D721Med (cell line): ENCODE results near the gene CMKLR1.

Experiments used
- DNase-seq: peaks from one replicate; pipeline ENCODE4 v3.0.0; 2011; ENCODE audit warnings: low spot score; ENCODE audit not compliant: insufficient read length
- FAIRE-seq: peaks from 2 replicates; lab custom pipeline; 2011; peaks lifted over from hg19 to GRCh38; lab: Jason Lieb, UNC
- TF ChIP-seq, protein P1 (sequence below): IDR thresholded peaks from 2 replicates; pipeline ENCODE4 v1.5.1; 2012; ENCODE audit warnings: mild to moderate bottlenecking, control low read depth; ENCODE audit not compliant: insufficient read depth; ENCODE audit errors: missing control alignments

CMKLR1 gene

DNA sequence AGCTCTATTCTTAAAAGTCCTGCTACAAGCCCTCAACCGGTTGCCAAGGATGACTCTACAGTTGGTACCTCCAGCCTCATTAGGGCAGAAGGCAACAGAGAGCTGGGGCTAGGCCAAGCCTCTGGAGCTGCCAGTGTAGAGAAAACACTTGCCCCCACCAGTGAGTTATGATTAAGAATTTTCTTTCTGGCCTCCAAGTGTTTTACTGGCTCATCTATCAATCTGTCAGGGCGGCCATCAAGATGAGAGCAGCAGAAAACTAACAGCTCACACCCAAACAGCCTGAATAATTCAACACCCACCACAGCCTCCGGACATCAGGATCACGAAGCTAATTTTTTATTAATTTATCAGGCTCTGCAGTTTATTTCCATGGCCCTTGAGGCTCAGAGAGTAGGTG, 40.7 kb upstream of the CMKLR1 start:
- FAIRE-seq (no peak), DNase-seq (no peak)
- TF ChIP-seq, protein P1, sequence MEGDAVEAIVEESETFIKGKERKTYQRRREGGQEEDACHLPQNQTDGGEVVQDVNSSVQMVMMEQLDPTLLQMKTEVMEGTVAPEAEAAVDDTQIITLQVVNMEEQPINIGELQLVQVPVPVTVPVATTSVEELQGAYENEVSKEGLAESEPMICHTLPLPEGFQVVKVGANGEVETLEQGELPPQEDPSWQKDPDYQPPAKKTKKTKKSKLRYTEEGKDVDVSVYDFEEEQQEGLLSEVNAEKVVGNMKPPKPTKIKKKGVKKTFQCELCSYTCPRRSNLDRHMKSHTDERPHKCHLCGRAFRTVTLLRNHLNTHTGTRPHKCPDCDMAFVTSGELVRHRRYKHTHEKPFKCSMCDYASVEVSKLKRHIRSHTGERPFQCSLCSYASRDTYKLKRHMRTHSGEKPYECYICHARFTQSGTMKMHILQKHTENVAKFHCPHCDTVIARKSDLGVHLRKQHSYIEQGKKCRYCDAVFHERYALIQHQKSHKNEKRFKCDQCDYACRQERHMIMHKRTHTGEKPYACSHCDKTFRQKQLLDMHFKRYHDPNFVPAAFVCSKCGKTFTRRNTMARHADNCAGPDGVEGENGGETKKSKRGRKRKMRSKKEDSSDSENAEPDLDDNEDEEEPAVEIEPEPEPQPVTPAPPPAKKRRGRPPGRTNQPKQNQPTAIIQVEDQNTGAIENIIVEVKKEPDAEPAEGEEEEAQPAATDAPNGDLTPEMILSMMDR = no peak

DNA sequence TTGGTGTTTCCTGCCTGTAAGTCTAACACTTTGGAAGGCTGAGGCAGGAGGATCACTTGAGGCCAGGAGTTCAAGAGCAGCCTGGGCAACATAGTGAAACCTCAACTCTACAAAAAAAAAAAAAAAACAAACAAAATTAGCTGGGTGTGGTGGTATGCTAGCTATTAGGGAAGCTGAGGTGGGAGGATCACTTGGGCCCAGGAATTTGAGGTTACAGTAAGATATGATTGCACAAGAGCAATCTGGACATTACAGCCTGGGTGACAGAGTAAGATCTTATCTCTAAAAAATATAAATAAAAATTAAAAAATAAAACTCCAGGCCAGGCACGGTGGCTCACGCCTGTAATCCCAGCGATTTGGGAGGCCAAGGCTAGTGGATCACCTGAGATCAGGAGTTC, 39.8 kb upstream of the CMKLR1 start:
- DNase-seq = no peak
- TF ChIP-seq, protein P1 = no peak
- FAIRE-seq = no peak

DNA sequence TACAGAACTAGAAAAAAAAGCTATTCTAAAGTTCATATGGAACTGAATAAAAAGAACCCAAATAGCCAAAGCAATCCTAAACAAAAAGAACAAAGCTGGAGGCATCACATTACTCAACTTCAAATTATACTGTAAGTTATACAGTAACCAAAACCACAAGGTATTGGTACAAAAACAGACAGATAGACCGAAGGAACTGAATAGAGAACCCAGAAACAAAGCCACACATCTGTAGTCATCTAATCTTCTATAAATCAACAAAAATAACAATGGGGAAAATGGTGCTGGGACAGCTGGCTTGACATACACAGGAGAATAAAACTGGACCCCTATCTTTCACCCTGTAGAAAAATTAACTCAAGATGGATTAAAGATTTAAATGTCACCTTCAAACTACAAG, 38.1 kb upstream of the CMKLR1 start:
- TF ChIP-seq, protein P1 = no peak
- DNase-seq (no peak), FAIRE-seq (no peak)

DNA sequence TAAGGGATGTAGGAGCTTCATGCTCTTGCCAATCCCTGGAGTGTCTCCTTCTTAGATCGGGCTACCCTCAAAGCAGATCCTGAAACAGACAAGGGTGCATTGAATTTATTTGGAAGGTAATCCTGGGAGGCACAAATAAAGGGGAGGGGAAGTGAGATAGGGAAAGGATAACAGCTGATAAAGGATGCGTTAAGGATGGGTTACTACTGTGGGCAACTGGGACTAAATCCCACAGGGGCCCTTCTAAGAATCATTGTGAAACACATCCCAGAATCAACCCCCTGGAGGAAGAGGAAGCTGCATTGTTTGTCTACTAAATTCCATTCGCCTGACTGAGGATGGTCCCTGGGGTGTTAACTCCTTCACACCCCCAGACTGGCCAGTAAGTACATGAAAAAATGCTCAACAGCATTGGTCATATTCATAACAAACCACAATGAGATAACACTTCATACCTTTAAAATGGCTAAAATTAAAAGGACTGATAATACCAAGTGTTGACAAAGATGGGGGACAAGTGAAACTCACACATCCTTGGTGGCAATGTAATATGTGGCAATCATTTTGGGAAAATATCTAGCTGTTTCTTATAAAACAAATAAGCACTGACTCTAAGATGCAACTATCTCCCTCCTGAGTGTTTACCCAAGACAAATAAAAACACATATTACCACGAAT, 37.0 kb upstream of the CMKLR1 start:
- FAIRE-seq (no peak), DNase-seq (no peak)
- TF ChIP-seq, protein P1 = no peak

DNA sequence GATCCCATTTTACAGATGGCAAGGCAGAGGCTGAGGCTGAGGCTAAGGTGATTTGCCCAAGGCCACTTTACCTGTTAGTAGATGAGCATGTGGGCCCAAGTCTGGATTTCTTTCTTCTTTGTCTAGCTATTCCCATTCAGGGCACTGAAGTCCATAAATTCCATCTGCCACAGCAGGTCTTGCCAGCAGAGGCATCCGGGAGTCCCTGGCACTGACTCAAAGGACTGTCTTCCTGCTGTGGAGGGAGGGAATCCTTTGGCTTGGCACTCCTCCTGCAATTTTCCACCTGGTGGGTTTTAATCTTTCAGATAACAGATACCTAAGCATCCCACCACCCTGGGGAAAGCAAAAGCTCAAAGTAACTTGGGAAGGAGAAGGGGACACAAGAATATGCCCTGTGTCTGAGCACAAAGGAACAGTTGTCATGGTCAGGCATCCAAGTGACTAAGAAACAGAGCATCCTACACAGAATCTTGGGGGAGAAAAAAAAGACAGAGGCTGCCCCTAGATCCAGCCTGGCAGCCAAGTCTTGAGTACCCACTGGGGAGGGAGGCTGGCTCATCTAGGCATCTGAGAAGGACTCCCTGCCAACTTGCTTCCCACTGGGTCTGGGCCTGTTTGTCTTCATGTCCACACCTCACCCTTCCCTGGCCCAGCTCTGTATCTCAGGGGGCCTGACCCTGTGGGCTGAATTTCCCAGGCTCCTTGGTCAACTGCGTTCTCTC, 35.6 kb upstream of the CMKLR1 start:
- FAIRE-seq (no peak), DNase-seq (no peak)
- TF ChIP-seq, protein P1 = no peak

DNA sequence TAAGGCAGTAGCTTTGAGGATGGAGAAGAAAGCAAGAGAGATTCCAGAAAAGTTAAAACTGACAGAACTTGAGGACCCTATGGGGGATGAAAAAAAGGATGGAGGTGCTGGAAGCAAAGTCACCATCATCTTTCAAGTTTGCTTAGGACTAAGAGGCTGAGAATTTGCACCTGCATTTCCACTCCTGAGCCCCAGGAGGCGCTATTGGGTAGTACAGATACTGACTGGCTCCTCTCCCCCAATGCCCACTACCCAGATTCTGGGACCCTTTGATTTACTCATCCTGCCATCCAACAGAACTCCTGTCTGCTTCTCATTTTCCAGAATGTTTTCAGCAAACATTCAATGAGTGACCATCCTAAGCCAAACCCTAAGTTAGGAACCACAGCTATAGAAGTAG, 34.0 kb upstream of the CMKLR1 start:
- TF ChIP-seq, protein P1 = no peak
- no peak for FAIRE-seq
- DNase-seq = no peak

DNA sequence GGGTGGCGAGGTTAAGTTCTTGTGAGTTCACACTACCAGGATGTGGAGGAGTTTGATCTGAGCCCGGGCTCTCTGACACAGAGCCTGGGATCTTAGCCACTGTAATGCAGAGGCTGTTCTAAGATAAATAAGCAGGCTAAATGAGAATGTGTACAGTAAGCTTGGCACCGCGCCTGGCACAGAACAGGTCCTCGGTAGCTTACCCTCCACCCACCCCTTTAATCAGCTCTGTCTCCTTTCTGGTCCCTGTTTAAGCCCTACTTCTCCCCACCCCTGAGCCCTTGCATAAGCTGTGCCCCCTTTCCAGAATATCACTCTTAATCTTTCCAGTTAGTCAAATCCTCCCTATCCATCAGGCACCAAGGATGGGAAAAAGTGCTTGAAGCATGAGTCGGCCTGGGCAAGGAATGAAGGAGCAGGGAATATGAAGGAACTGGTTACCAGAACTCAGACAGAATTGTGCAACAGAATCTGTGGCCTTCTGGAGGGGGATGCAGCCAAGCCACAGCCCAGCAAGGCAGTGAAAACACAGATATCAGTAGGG, 32.8 kb upstream of the CMKLR1 start:
- DNase-seq (no peak), FAIRE-seq (no peak)
- TF ChIP-seq, protein P1 = no peak
